Breast epithelium (tissue), 3 donors: ENCODE results near the gene CCDC88C.

Experiments
- POLR2A ChIP-seq: fragments of 450-650 bp; IDR thresholded peaks from one replicate; pipeline ENCODE4 v1.6.1; 2016; ENCODE audit warnings: antibody characterized with exemption, mild to moderate bottlenecking, moderate library complexity
- POLR2AphosphoS5 ChIP-seq, 3 donors: sonication (generic); formaldehyde crosslinking; IDR thresholded peaks; one replicate each; pipeline ENCODE4 v1.6.1; 2017; ENCODE audit warnings: antibody characterized with exemption in 3 of 3
- TF ChIP-seq, protein P1 (sequence below), 3 donors: fragments of 450-650 bp; IDR thresholded peaks; one replicate each; pipeline ENCODE4 v1.5.1; 2016 to 2017; ENCODE audit warnings: antibody characterized with exemption in 3 of 3, mild to moderate bottlenecking in 3 of 3, moderate library complexity in 3 of 3

DNA sequence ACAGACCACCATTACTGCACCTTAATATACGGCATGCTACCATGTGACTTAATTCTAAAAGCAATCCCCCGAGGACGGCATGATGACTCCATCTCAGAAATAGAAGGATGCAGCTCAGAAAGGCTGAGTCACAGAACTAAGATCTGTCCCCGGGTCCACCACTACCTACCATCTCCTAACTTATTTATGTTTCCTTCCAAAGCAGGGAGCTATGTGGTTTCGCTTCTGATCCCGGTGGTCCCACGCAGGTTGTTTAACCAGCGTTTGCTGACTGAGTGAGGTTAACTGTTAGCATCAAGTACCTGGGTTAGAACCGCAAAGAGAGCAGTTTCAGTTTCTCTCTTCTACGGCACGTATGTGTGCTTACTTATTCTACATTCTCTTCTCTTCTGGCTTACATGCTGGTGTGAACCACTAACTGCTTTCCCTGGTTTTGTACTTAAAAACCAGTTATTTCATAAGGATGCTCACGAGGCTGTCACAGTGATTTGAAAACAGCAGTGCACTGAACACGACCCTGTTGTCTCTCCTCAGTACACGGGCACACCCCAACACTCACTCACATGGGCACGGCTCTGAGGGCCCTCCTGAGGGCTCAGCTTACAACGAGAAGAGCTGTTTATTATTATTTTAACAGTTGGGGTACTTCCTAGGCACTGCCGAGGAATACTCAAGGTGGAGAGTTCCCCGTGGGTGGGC lies 66.7 kb downstream of the CCDC88C start:
- TF ChIP-seq, protein P1, sequence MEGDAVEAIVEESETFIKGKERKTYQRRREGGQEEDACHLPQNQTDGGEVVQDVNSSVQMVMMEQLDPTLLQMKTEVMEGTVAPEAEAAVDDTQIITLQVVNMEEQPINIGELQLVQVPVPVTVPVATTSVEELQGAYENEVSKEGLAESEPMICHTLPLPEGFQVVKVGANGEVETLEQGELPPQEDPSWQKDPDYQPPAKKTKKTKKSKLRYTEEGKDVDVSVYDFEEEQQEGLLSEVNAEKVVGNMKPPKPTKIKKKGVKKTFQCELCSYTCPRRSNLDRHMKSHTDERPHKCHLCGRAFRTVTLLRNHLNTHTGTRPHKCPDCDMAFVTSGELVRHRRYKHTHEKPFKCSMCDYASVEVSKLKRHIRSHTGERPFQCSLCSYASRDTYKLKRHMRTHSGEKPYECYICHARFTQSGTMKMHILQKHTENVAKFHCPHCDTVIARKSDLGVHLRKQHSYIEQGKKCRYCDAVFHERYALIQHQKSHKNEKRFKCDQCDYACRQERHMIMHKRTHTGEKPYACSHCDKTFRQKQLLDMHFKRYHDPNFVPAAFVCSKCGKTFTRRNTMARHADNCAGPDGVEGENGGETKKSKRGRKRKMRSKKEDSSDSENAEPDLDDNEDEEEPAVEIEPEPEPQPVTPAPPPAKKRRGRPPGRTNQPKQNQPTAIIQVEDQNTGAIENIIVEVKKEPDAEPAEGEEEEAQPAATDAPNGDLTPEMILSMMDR (IDR thresholded peaks at IDR 0.05), result no peak
- TF ChIP-seq POLR2A, result no peak
- TF ChIP-seq POLR2AphosphoS5 (IDR thresholded peaks at IDR 0.05), result no peak
